CD14-positive monocyte (primary cell): ENCODE results near the gene NHS. TPM values are rescaled to one million over a fixed set of nuclear protein-coding genes. Genes with fewer than 3 reads are reported as not detected.

Experiments used
- DNase-seq, 3 donors: peaks; one replicate each; pipeline ENCODE4 v3.0.0-alpha.2; 2011 to 2022
- H2AFZ ChIP-seq: 2 replicates; pipeline ENCODE4 v1.6.0; 2012; ENCODE audit warnings: mild to moderate bottlenecking, low read depth, low read length, inconsistent platforms; ENCODE audit not compliant: insufficient read depth, poor library complexity, severe bottlenecking
- H3K27ac ChIP-seq, 2 donors: 1 replicate in 1 of 2; 2 replicates in 1 of 2; pipeline ENCODE4 v1.5.1; 2012 to 2013; ENCODE audit warnings: low read length in 2 of 2, control low read depth in 1 of 2, inconsistent platforms in 1 of 2, low read depth in 1 of 2, mild to moderate bottlenecking in 1 of 2
- H3K27me3 ChIP-seq, 2 donors: one replicate each; pipeline versions ENCODE4 v1.6.0 to v1.6.1; 2011 to 2013; ENCODE audit warnings: low read length in 2 of 2; ENCODE audit not compliant: control insufficient read depth in 2 of 2, insufficient read depth in 2 of 2
- H3K36me3 ChIP-seq, 2 donors: replicated peaks in 1 of 2; 1 replicate in 1 of 2; 2 replicates in 1 of 2; pipeline versions ENCODE4 v1.5.1 to v1.6.1; 2012 to 2013; ENCODE audit warnings: low read length in 2 of 2, control low read depth in 1 of 2, inconsistent platforms in 1 of 2, mild to moderate bottlenecking in 1 of 2; ENCODE audit not compliant: insufficient read depth in 2 of 2, control insufficient read depth in 1 of 2
- H3K4me1 ChIP-seq, 2 donors: 1 replicate in 1 of 2; 2 replicates in 1 of 2; pipeline versions ENCODE4 v1.5.1 to v1.6.1; 2012 to 2013; ENCODE audit warnings: low read length in 2 of 2, control low read depth in 1 of 2, inconsistent platforms in 1 of 2, mild to moderate bottlenecking in 1 of 2, moderate library complexity in 1 of 2; ENCODE audit not compliant: insufficient read depth in 2 of 2, control insufficient read depth in 1 of 2
- H3K4me2 ChIP-seq: replicated peaks from 2 replicates; pipeline ENCODE3; 2012; ENCODE audit warnings: low read length, moderate library complexity, mild to moderate bottlenecking; ENCODE audit not compliant: poor library complexity, severe bottlenecking; ENCODE audit errors: extremely low read depth
- H3K4me3 ChIP-seq, 3 experiments: fragments of 200-600 bp in 1 of 3; sonication (generic) in 1 of 3; replicated peaks in 1 of 3; 1 replicate in 2 of 3; 2 replicates in 1 of 3; pipeline ENCODE4 v1.5.1; 2011 to 2013; ENCODE audit warnings: low read length in 3 of 3, mild to moderate bottlenecking in 3 of 3, control low read depth in 2 of 3, low read depth in 2 of 3, inconsistent platforms in 1 of 3, moderate library complexity in 1 of 3
- H3K79me2 ChIP-seq: 2 replicates; pipeline ENCODE4 v1.6.0; 2012; ENCODE audit warnings: mild to moderate bottlenecking, control low read depth, inconsistent platforms, low read length, moderate library complexity; ENCODE audit not compliant: insufficient read depth
- H3K9ac ChIP-seq: 2 replicates; pipeline ENCODE4 v1.6.0; 2017; ENCODE audit warnings: low read length, mild to moderate bottlenecking; ENCODE audit not compliant: insufficient read depth, poor library complexity, severe bottlenecking
- H3K9me3 ChIP-seq, 2 donors: replicated peaks in 1 of 2; 1 replicate in 1 of 2; 2 replicates in 1 of 2; pipeline versions ENCODE4 v1.5.1 to v1.6.1; 2012 to 2013; ENCODE audit warnings: low read length in 2 of 2, control low read depth in 1 of 2; ENCODE audit not compliant: control insufficient read depth in 1 of 2, insufficient read depth in 1 of 2
- H4K20me1 ChIP-seq: 2 replicates; pipeline ENCODE4 v1.6.0; 2012; ENCODE audit warnings: mild to moderate bottlenecking, low read length, control low read depth, moderate library complexity; ENCODE audit not compliant: insufficient read depth
- H3K27ac Mint-ChIP-seq, 7 donors: one replicate each; pipeline ENCODE4 v1.8.0; 2020; ENCODE audit warnings: mild to moderate bottlenecking in 7 of 7, mixed read lengths in 7 of 7, moderate library complexity in 6 of 7, inconsistent platforms in 2 of 7
- H3K27me3 Mint-ChIP-seq, 3 donors: one replicate each; pipeline ENCODE4 v1.8.0; 2021 to 2022; ENCODE audit warnings: low read depth in 3 of 3, mild to moderate bottlenecking in 3 of 3, mixed read lengths in 3 of 3, moderate library complexity in 3 of 3, inconsistent platforms in 1 of 3
- H3K36me3 Mint-ChIP-seq, 2 donors: one replicate each; pipeline ENCODE4 v1.8.0; 2020; ENCODE audit warnings: mixed read lengths in 2 of 2, inconsistent platforms in 1 of 2, mild to moderate bottlenecking in 1 of 2
- H3K4me1 Mint-ChIP-seq: one replicate; pipeline ENCODE4 v1.8.0; 2020; ENCODE audit warnings: mild to moderate bottlenecking, mixed read lengths
- H3K4me3 Mint-ChIP-seq, 2 donors: one replicate each; pipeline ENCODE4 v1.8.0; 2020; ENCODE audit warnings: mild to moderate bottlenecking in 2 of 2, mixed read lengths in 2 of 2, moderate library complexity in 1 of 2
- H3K9me3 Mint-ChIP-seq, 7 donors: one replicate each; pipeline ENCODE4 v1.8.0; 2020 to 2022; ENCODE audit warnings: mixed read lengths in 7 of 7, mild to moderate bottlenecking in 6 of 7, moderate library complexity in 6 of 7, inconsistent platforms in 2 of 7
- CTCF ChIP-seq: fragments of 200-600 bp; IDR thresholded peaks from one replicate; pipeline ENCODE4 v1.8.0; 2022; ENCODE audit warnings: antibody characterized with exemption, mild to moderate bottlenecking
- WGBS: methylation state at CpG from one replicate; pipeline ENCODE4 v1.1.5; 2013; ENCODE audit warnings: missing lambda C conversion rate; ENCODE audit not compliant: insufficient coverage; 5-methylcytosine and 5-hydroxymethylcytosine counted together
- intact Hi-C, 2 donors: fragments of 100-400 bp; cut with micrococcal nuclease; formaldehyde crosslinking; loops; one replicate each; pipeline versions ENCODE4 v1.15.0 to v1.15.1; 2023
- polyA plus RNA-seq, 3 donors: library from polyadenylated mRNA; depleted of rRNA in 1 of 3; unstranded in 2 of 3; stranded (reverse) in 1 of 3; fragments of 300-500 nt in 2 of 3; fragments of >200 nt in 1 of 3; fragmentation: Illumina TruSeq in 2 of 3; gene quantifications; 1 replicate in 2 of 3; 2 replicates in 1 of 3; pipeline ENCODE4 v1.2.3, GENCODE V29; 2012 to 2021

NHS gene
- polyA plus RNA-seq, 3 donors: 0.86 to 1.8 (median 1.3) TPM

GRCh38 chrX:17631647-17632046 is 256.6 kb downstream of the NHS start:
- no peaks in the 10 kb centered on the region for H3K9me3 ChIP-seq
- H2AFZ ChIP-seq: no peak overlapping the region
- no peaks in the 10 kb centered on the region for H3K27me3 ChIP-seq
- intact Hi-C loops: no loop called here
- no peak overlapping the region for H3K9ac ChIP-seq
- DNase-seq: no peak
- Mint-ChIP-seq H3K36me3 (no peaks in the 10 kb centered on the region), H3K27ac (peak overlapping the region in 1 of 7 donors; percentile 6), H3K27me3 (peaks cover 0 to 5% (median 0%) of the 10 kb centered on the region in 3 donors), H3K4me3 (no peak overlapping the region), H3K9me3 (peaks cover 0 to 2% (median 0%) of the 10 kb centered on the region in 7 donors), H3K4me1 (peaks cover 16% of the 10 kb centered on the region)
- no peaks in the 10 kb centered on the region for H3K36me3 ChIP-seq
- H3K27ac ChIP-seq: no peak overlapping the region
- H3K4me1 ChIP-seq: no peaks in the 10 kb centered on the region
- TF ChIP-seq CTCF: no peak
- WGBS: no CpG with 5 or more reads among the region's 3 CpGs
- no peak overlapping the region for H3K4me2 ChIP-seq
- H3K4me3 ChIP-seq: no peak overlapping the region
- H3K79me2 ChIP-seq: no peaks in the 10 kb centered on the region
- no peaks in the 10 kb centered on the region for H4K20me1 ChIP-seq

- TF ChIP-seq CTCF: no peak
- Histone ChIP-seq H3K4me3 (no peak overlapping the region), H3K4me1 (no peaks in the 10 kb centered on the region), H3K4me2 (no peak overlapping the region), H4K20me1 (no peaks in the 10 kb centered on the region), H3K36me3 (no peaks in the 10 kb centered on the region), H2AFZ (no peak overlapping the region), H3K9ac (no peak overlapping the region), H3K9me3 (no peaks in the 10 kb centered on the region), H3K27me3 (no peaks in the 10 kb centered on the region), H3K27ac (no peak overlapping the region), H3K79me2 (no peaks in the 10 kb centered on the region)
- no peak for DNase-seq
- intact Hi-C loops: no loop called here
- H3K36me3 Mint-ChIP-seq: no peaks in the 10 kb centered on the region
- H3K27ac Mint-ChIP-seq: peak overlapping the region in 1 of 7 donors; percentile 48
- H3K4me1 Mint-ChIP-seq: peaks cover 13% of the 10 kb centered on the region
- H3K27me3 Mint-ChIP-seq: peaks cover 0 to 5% (median 0%) of the 10 kb centered on the region in 3 donors
- no CpG with 5 or more reads among the region's 3 CpGs for WGBS
- H3K9me3 Mint-ChIP-seq: peaks cover 0 to 2% (median 0%) of the 10 kb centered on the region in 7 donors
- H3K4me3 Mint-ChIP-seq: no peak overlapping the region
These were observed 257.9 kb downstream of the NHS start for GRCh38 chrX:17632942-17633341.
